LHCN-M2 (cell line): ENCODE measurements around the gene SCUBE2. TPM values are rescaled to one million over a fixed set of nuclear protein-coding genes. Genes with fewer than 3 reads are reported as not detected.
"Not testable (repeated sequence)": the region's sequence is repeated elsewhere in the genome, so short reads cannot be mapped to it uniquely, and the experiment has no call there.

Experiments
- DNase-seq: peaks from one replicate; pipeline ENCODE4 v3.0.0-alpha.2; 2012; ENCODE audit warnings: low read depth
- total RNA-seq: library from RNA; depleted of rRNA; stranded (reverse); fragments of >200 nt; gene quantifications from 2 replicates; pipeline ENCODE4 v1.2.3, GENCODE V29; 2014

The SCUBE2 gene
- total RNA-seq, 1 experiment from 2014 or later = 0.11 TPM

DNA sequence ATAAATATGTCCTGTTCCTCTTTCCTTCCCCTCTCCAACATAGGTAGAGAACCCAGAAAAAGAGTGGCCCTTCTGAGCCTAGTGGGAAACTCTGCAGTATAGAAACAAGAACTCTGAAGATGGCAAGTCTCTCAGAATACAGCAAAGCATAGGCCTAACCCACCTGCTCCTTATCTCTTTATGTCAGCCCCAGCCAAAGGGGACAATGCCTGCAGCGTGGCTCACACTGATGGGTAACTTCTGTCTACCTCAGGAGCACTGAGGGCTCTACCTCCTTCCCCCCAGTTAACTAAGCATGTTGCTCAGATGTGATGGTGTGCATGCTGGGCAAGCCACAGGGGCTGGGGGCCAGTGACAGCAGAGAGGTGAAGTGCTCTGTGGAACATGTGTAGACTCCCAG is 82.7 kb downstream of the SCUBE2 start:
- DNase-seq = no peak

DNA sequence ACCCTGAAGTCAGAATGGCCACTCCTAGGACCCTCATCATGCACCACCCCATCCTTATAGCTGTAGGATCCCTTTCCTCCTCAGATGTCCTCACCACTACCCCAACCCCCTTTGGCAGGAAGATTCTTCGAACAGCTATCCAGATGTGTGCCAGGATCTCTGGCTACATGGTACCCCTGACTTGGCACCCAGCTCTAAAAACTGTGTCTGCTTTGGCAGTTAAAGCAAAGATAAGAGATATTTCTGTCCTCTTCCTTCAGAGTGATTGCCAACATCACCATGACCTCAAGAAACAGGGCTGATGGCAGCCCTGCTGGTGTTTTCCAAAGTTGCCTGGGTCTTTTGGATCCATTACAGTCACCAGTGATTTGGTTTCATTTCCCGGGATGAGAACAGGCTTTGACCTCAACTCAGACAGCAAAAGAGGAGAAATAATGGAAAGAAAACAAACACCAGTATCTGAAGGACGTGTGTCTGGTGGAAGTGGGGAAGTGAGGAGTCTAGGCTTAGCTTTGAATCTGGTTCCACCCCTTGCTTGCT is 83.3 kb downstream of the SCUBE2 start:
- DNase-seq = no peak

DNA sequence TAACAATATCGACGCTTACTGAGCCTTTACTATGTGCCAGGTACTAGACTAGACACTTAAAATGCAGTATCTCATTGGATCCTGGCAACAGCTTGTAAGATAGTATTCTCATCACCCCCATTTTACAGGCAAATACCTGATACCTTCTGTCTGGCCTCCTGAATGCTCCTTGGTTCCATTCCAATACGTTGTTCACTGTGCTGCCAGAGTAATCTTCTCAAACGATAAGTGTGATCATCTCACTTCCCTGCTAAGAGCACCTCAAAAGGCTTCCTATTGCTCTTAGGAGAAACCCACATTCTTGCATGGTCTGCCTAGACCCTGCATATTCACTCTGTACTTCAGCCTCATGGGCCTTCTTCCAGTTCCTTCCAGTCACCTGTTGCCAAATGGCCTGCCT is 86.3 kb downstream of the SCUBE2 start:
- no peak for DNase-seq

DNA sequence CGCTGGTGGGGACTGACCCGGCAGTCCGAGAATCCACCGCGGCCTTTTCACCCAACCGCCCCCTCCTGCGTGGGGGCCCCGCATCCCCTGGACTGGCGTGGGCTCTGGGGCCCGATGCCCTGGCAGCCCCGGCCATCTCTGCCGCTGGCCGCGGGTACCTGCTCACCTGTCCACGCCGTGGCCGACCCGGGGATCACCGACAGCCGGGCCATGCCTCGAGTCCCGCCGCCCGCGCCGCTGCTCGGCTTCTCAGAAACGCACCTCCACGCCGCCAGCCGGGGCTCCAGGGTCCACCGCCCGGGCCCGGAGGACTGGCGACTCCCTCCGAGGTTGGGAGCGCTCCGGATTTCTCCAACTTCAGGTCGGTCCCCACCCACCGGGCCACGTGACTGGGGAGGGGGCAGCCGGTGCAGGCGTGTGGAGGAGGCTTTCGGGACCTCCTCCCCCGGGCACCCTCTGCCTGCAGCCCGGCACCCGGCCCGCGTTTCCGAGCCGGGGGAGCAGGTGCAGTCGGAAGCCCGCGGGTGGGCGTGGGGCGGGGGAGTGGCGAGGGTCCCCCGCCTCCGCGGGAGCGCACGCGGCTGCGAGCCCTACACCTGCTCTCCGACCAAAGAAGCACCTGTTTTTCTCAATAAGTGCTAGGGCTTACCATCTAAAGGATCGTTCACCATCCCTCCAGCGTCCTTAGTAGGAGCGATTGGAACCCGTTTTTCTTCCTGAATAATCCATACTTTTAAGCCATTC is 87.0 kb downstream of the SCUBE2 start:
- DNase-seq = no peak

DNA sequence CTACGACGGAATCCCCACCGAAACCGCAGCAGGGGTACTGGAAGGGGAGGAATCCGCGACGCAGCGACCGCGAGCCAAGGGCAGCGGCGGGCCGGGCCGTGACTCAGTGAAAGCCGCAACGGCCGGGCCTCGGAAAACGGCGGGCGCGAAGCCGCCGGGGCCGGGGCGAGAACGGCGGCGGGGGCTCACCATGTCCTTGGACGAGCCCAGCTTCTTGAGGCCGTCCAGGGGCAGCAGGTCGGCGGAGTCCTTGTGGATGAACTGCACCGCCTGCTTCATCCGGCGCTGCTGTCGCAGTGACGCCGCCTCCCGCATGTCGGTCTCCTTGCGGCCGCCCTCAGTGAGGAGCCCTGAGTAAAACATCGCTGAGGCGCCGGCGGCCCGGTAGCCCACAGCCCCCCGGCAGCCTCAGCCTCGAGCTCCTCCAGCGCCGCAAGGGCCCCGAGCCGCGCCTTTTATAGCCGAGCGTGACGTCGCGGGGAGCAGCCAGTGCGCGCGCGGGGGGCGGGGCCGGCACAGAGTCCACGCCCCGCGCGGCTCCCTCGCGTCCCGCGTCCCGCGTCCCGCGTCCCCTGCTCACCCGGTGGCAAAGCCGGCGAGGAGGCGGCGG is 87.7 kb downstream of the SCUBE2 start, which contains the start of gene NRIP3:
Gene NRIP3, minus strand, starts transcription at position 429 of the 610 bp plus-strand sequence. Its CDS starts 66 bp downstream, at position 363.
- peak; percentile 55 for DNase-seq

DNA sequence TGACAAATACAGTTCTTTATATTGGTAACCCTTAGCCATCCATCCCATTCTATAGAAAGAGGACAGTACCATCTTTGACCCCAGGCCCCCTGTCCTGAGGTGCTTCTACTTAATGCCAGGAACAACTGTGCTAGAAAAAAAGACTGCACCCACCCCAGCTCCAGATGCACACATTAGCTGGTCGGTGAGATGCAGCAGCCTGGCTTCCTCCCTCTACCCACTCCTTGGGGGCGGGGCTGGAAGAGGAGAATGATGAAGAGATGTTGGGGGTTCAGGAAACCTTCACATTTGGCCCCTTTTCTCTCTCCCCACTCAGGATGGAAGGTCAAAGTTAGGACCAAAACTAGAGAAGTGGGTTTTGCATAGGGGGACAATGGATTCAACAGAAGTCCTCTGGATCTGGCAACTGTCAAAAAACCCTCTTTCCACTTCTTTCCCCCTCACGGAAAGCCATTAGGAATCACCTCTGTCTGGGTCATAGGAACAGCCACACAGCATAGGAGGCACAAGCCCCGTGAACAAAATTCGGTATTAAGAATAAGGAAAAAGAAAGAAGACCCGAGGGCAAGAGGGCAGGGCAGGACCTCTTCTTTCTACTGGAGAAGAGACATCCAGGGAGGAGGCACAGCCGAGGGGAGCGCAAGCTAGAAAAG is 88.4 kb downstream of the SCUBE2 start:
- DNase-seq = no peak

DNA sequence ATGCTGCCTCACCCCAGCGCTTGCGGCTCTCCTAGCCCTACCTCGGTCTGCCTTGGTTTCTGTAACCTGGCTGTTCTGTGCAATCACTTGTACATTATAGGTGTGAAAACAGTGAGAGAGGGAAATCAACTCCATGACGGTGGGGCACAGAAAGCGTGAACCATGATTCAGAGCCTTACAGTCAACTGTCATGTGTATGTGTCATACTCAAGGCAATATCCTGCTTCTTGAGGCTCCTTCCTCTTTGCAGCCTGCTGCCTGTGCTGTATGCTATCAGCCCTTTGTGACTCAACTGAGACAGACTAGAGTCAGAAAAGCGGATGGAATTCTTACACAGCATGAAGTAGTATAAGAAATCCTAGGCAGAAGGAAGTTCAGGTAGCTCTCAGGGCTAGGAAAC is 89.7 kb downstream of the SCUBE2 start:
- peak; percentile 83 for DNase-seq

DNA sequence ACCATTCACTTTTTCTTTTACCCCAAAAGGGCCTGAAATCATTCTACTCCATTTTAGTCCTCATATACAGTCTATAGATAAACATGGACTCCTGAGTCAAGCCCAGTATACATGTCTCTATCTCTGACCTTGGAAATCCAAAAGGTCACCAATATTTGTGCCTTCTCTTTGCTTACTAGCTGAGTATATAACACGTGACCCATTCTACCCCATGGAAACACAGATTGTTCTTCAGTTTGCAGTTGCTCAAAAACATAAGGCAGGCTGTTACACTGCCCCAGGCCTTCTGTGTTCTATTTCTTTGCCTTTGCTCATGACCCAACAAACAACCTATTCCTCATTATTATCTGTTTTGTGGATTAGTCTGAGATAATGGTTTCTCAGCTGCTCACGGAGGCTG is 93.4 kb downstream of the SCUBE2 start:
- DNase-seq = no peak

DNA sequence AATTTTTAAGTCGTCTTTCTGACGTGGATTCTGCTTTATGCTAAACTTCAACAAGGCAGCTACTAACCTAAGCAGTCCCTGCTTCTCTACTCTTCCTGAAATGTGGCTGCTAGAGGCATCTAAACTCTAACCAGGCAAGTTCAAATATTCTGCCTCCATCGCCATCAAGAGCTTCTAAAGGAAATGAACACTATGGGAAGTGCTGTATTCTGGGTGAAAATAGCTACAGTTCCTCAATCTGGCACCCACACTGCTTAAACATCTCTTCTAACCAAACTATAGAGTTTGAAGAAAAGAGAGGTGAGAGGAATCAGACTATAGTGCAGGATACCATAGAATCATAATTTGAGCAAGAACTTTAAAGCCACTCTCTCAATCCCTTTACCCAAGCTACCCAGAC is 93.9 kb downstream of the SCUBE2 start:
- no peak for DNase-seq

DNA sequence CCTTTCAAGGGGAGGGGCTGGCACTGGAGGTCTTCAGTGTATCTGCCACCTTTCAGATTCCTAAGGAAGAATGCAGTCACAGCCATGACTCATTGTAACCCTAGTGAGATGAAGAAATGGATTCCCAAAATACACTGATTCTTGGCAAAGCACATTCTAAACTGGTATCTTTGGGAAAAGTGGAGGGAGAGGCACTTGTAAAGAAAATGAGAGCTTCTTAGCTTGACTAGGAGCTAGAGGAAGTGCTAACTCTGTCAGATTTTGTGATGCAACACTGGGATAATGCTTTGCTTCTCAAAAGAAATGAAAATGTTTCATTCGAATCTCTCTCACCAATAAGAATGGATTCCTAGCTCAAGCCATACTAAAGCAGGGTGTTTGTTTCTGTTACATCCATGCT is 101.9 kb downstream of the SCUBE2 start:
- peak; percentile 59 for DNase-seq

DNA sequence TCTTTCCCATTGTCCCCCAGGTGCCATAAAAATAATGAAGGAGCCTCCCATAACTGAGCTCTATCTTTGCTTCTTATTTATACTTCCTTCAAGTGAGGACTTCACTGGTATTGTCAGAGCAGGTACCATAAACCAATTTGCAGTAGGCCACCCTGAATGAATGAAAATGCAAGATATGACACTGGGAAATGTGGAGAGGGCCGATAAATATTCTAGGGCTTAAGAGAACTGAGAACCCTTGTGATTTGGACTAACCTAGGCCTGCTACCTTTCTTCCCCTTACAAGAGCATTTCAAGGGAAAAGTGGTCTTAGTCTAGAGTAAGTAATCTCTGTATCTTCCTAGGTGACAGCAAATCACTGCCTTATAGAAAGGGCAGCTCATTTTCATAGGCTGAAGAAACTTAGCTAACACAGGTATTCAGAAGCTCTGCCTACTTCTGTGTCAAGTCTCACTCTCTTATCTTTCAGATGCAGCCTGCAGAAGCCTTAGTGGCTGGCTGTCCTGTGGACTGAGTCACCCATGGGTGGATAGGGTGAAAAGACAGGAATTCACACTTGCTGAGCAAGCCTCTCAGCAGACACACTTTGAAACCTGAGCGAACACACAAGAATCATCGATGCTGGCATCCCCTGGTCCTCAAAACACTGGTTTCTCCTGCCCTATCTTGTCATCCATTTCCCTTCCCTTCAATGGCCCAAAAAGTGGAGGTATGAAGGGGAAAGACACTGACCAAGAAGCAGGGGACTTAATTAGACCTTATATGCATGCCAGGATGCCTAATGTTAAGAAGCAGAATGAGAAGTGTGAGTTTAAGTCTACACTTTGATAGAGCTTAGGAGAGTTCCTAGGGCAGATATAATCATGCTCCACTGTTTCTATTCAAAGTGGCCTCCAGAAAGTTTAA is 102.8 kb downstream of the SCUBE2 start:
- peak; percentile 56 for DNase-seq

DNA sequence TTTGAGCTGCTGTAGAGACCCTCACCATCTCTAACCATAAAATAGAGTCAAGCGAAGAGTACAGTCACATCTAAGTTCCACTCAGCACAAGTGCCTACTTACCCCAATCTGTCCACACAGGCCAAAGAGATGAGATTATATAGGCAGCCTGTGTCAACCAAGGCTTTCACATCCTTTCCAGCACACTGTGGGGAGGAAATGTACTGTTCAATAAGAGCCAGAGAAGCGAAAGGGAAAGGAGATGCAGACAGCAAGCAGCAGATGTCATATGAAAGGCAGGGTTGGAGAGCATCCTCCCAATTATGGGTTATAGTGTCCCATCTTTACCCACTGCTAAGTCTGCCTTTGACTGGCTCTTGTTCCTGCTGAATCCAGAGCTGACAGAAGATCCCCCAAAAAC is 104.0 kb downstream of the SCUBE2 start:
- no peak for DNase-seq

DNA sequence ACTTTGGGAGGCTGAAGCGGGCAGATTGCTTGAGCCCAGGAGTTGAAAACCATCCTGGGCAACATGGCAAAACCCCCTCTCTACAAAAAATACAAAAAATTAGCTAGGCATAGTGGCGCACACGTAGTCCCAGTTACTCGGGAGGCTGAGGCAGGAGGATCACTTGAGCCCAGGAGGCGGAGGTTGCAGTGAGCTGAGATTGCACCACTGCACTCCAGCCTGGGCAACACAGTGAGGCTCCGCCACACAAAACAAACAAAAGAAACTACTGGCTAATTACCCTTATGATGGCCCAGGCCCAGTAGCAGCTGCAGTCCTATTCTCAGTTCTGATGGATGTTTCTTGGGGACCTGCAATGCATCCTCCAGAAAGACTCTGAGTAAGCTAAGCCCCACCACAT is 104.6 kb downstream of the SCUBE2 start:
- not testable (repeated sequence) for DNase-seq

DNA sequence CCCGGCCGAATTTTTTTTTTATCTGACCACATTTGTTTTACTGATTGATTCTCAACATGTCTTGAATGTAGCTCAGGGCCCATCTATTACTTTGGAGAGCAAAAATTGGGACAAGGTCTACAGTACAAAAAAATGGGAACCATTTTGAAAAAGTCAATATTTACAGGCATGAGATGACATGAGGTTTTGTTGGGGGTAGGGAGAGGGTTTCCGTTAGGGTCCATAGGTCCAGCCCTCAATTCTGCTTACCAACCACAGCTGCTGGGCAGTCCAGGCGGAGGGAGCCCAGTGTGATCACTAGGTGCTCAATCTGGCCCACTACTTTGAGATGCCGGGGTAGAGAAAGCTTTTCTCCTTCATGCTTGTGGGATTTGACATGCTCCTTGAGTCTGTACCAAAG is 105.9 kb downstream of the SCUBE2 start:
- no peak for DNase-seq

DNA sequence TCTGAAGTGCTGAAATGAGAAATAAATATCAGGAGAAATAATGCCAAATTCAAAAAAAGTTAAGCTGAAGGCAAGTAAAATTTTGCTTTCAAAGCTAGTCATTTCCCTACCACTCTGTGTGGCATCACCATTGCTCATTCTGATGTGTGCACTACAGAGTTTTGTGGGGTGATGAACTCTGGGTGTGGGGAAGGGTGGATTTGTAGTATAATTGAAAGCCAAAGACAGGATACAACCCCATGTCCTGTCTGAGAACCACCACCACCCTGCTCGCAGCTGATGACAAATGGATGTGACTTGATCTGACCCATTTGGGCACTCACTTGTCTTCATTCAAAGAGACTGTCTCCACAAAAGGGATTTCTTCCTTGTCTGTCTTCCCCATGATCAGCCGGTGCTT is 107.8 kb downstream of the SCUBE2 start:
- DNase-seq = no peak

DNA sequence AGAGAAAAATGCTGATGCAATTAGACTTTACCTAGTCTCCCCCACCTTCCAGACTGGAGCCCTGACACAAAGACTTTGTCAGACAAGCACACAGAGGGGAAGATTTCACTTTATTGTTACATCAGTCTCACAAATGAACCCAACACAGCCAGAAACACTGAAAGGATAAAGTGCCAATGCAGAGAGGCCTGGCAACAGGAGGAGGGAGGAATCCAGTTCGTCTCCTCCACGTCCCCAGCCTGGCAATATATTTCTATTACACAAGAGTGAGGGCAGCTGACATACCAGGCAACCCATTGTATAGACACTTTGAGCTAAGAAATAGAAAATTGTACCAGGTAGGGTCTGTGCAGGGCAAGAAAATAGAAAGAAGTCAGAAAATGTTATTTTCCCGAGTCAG is 110.9 kb downstream of the SCUBE2 start:
- DNase-seq = no peak

DNA sequence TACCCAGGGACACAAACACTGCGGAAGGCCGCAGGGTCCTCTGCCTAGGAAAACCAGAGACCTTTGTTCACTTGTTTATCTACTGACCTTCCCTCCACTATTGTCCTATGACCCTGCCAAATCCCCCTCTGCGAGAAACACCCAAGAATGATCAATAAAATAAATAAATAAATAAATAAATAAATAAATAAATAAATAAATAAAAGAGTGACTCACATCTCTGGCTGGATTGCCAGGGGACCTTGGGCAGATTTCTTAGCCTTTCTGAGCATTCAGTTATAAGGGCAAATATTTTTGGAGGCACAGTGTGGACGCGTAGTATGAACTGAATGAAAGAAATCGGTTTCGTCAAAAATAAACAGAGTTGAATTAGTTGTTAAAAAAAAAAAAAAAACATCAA is 112.0 kb downstream of the SCUBE2 start:
- not testable (repeated sequence) for DNase-seq

DNA sequence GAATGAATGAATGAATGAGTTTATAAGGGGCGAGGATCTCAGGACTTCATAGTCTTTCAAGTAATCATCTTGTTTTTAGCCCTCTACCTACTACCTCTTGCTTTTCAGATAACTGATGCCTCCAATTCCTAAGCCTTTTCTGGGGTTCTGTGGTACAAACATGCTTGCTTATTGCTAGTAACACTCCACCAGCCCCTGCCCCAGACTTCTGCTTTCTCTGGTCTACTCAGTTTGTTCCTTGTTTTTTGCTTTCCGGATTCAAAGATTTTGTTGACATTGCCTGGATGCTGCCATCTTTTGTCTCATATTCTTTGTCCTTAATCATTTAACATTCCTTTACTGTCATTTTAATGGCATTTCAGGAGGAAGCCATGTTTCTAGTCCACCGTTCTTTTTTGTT is 118.3 kb downstream of the SCUBE2 start:
- no peak for DNase-seq

DNA sequence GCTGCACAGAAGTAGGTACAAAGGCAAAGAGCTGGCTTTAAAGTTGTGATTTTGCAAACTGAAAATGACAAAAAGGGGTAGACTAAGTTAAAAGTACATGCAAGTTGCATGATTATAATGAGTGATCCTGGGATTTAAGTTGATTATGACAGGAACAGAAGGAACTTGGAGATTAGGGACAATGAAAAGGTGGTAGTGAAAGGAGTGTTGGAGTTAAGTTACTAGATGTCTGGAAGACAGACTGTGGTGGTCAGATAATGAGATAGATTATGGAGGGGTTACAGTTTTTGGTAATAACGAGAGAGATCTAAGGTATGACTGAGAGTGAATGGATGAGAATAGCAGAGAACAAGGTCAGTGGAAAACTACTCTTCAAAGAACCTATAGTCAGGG is 119.5 kb downstream of the SCUBE2 start:
- no peak for DNase-seq

DNA sequence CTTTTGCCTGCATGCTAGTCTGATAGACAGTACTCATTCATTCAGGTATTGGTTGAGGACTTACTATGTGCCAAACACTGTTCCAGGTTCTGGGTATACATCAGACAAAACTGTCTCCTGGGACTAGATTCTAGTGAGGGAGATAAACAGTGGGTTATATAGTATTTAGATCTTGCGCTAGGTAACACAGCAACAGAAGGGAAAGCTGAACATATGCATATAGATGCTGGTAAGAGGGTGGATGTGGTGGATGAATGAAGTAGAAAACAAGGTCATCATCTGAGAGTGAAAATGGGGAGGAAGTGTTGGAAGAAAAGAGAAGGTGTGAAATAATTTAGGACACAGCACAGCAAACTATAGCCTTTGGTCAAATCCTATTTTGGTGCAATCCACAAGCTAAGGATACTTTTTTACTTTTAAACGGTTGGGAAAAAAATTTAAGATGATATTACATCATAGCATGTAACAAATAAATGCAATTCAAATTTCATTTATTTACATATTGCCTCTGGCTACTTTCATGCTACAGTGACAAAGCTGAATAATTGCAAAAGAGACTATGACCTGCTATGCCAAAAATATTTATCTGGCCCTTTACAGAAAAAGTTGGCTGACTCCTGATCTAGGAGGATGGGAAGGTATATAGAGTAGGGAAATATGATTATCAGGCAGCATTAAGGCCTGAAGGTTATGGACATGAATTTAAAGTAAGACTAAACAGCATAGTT is 120.0 kb downstream of the SCUBE2 start:
- DNase-seq = no peak
